K562 (cell line): ENCODE results near the gene VPS37B. TPM values are rescaled to one million over a fixed set of nuclear protein-coding genes. Genes with fewer than 3 reads are reported as not detected.

ENCODE experiments used
- BRD4 ChIP-seq: fragments of 200-600 bp; sonication (generic); IDR thresholded peaks from 2 replicates; pipeline ENCODE4 v1.6.1; 2017; ENCODE audit warnings: inconsistent platforms
- CBFB ChIP-seq: sonication (generic); formaldehyde crosslinking; IDR thresholded peaks from 2 replicates; pipeline ENCODE4 v1.4.0; 2020; ENCODE audit warnings: mild to moderate bottlenecking, missing genetic modification reagents
- DDX20 ChIP-seq: fragments of 450-650 bp; IDR thresholded peaks from 2 replicates; pipeline ENCODE4 v1.6.1; 2016; ENCODE audit warnings: missing genetic modification characterization, low read depth, mild to moderate bottlenecking, missing compliant biosample characterization, moderate library complexity
- FOXA3 ChIP-seq, 2 experiments: fragments of 450-650 bp in 1 of 2; sonication (generic) in 1 of 2; formaldehyde crosslinking; IDR thresholded peaks in 1 of 2; conservative IDR thresholded peaks in 1 of 2; 2 replicates each; pipeline versions ENCODE4 v1.4.0 to v1.8.0; 2020 to 2022; ENCODE audit warnings: mild to moderate bottlenecking in 2 of 2, missing genetic modification reagents in 1 of 2
- GABPA ChIP-seq: fragments of 200-800 bp; sonication (Bioruptor generic); conservative IDR thresholded peaks from 2 replicates; pipeline ENCODE4 v1.6.1; 2016; ENCODE audit warnings: low read depth, missing genetic modification characterization, missing compliant biosample characterization
- KLF16 ChIP-seq: IDR thresholded peaks from 2 replicates; pipeline ENCODE4 v1.6.1; 2016; ENCODE audit warnings: antibody characterized with exemption
- NCOA6 ChIP-seq: fragments of 450-650 bp; IDR thresholded peaks from 2 replicates; pipeline ENCODE4 v1.6.1; 2017; ENCODE audit warnings: mild to moderate bottlenecking
- NR2F6 ChIP-seq: fragments of 450-650 bp; formaldehyde crosslinking; IDR thresholded peaks from 2 replicates; pipeline ENCODE4 v1.4.0; 2020; ENCODE audit warnings: mild to moderate bottlenecking
- RAD21 ChIP-seq, 2 experiments: fragments of 250-450 bp in 1 of 2; fragments of 450-650 bp in 1 of 2; sonication (Bioruptor Pico) in 1 of 2; formaldehyde crosslinking in 1 of 2; IDR thresholded peaks in 1 of 2; conservative IDR thresholded peaks in 1 of 2; 2 replicates each; pipeline versions ENCODE4 v1.4.0 to v1.8.0; 2020 to 2022; ENCODE audit warnings: mild to moderate bottlenecking in 2 of 2, moderate library complexity in 1 of 2
- THRA ChIP-seq: fragments of 450-650 bp; IDR thresholded peaks from 2 replicates; pipeline ENCODE4 v1.6.1; 2017; ENCODE audit warnings: mild to moderate bottlenecking, moderate library complexity
- THRB ChIP-seq: fragments of 450-650 bp; formaldehyde crosslinking; conservative IDR thresholded peaks from 2 replicates; pipeline ENCODE4 v1.4.0; 2022; ENCODE audit warnings: mild to moderate bottlenecking, missing genetic modification characterization
- ZBTB33 ChIP-seq: sonication (generic); formaldehyde crosslinking; IDR thresholded peaks from 2 replicates; pipeline ENCODE4 v1.8.1; 2023; ENCODE audit warnings: mild to moderate bottlenecking, missing genetic modification reagents
- ZKSCAN1 ChIP-seq: fragments of 150-350 bp; IDR thresholded peaks from 2 replicates; pipeline ENCODE4 v1.6.1; 2016; ENCODE audit warnings: low read depth, low read length
- ZNF263 ChIP-seq: sonication (generic); formaldehyde crosslinking; IDR thresholded peaks from 2 replicates; pipeline ENCODE4 v1.8.0; 2022; ENCODE audit warnings: mild to moderate bottlenecking, missing genetic modification reagents, borderline replicate concordance
- ZNF3 ChIP-seq: fragments of 250-450 bp; sonication (Bioruptor Pico); IDR thresholded peaks from 2 replicates; pipeline ENCODE4 v1.5.0; 2021; ENCODE audit warnings: mild to moderate bottlenecking, moderate library complexity
- ZNF408 ChIP-seq: fragments of 250-450 bp; sonication (Bioruptor Pico); IDR thresholded peaks from 2 replicates; pipeline ENCODE4 v1.4.0; 2020; ENCODE audit warnings: low read depth, mild to moderate bottlenecking, moderate library complexity
- ZNF57 ChIP-seq: fragments of 450-650 bp; formaldehyde crosslinking; IDR thresholded peaks from 2 replicates; pipeline ENCODE4 v1.4.0; 2020; ENCODE audit warnings: mild to moderate bottlenecking, moderate library complexity
- ZNF644 ChIP-seq: fragments of 200-800 bp; sonication (Bioruptor generic); IDR thresholded peaks from 2 replicates; pipeline ENCODE4 v1.6.1; 2016; ENCODE audit warnings: low read depth, missing genetic modification characterization, missing compliant biosample characterization
- ZNF76 ChIP-seq: fragments of 250-450 bp; sonication (Bioruptor Pico); IDR thresholded peaks from 2 replicates; pipeline ENCODE4 v1.4.0; 2020; ENCODE audit warnings: mild to moderate bottlenecking, moderate library complexity, borderline replicate concordance
- polyA plus RNA-seq, 8 experiments: library from polyadenylated mRNA; depleted of rRNA in 4 of 8; stranded (reverse) in 5 of 8; unstranded in 3 of 8; fragments of >200 nt; fragmentation: Nextera tagmentation in 2 of 8; fragmentation: Illumina TruSeq in 1 of 8; extraction: Ambion mirVana in 2 of 8; extraction: Trizol in 1 of 8; gene quantifications; 2 replicates each; pipeline versions ENCODE4 v1.2.1 to v1.2.3, GENCODE V29; 2011 to 2014; ENCODE audit warnings: inconsistent platforms in 1 of 8, missing spikeins in 1 of 8
- total RNA-seq, 7 experiments: library from RNA; depleted of rRNA in 6 of 7; stranded (reverse); fragments of >200 nt in 6 of 7; fragmentation: Illumina TruSeq in 2 of 7; extraction: Trizol in 2 of 7; gene quantifications; 2 replicates each; pipeline versions ENCODE4 v1.2.1 to v1.2.3, GENCODE V29; 2011 to 2021; ENCODE audit warnings: low replicate concordance in 1 of 7
- TF ChIP-seq, protein P1 (sequence below): fragments of 250-450 bp; sonication (Bioruptor Pico); IDR thresholded peaks from 2 replicates; pipeline ENCODE4 v1.5.0; 2021; ENCODE audit warnings: mild to moderate bottlenecking, borderline replicate concordance

VPS37B gene
- total and polyA plus RNA-seq, 9 of the 15 experiments (the other 6 are each of a cell fraction or from before 2014, with no cell fraction given), result 0.28 to 37.4 (median 17.9) TPM

DNA sequence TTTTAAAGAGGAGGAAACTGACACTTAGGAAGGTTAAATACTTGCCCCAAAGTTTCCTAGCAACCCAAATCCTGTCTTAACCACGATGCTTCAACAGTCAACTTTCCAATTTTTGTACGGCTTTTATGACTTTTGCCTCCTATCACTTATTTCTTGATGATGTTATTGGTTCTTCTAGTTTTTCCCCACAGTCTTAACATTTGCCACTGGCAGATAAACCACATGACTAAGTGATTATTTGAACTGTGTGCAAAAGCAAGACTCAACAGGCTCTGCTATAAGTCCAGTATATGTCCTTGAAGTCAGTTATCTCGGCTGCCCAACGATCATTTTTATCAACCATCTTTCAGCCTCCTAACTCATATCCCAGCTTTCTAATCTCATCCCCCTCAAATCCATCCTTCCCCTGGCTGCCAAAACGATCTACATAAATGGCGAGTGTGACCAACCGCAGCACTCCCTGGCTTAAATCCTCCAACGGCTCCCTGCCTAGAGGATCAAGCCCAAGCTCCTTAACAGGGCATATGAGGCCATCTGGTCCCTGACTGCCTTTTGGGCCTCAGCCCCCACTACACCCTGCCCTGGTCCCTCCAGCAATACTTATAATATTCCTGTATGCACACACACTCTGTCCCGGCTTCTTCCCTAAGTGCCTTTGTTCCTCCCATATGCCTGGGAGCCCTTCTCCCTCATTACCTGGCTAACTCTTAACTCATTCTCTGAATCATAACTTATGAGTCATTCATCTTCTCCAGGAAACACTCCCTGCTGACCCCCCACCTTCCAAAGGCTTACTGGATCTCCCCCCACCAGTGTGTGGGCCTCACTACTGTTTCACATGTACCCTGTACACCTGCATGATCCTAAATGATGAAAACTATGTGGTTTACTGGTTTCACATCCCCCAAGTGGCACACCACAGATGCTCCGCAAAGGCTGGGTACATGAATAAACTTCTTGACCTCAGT is 8.8 kb downstream of the VPS37B start (continued):
- TF ChIP-seq, protein P1, sequence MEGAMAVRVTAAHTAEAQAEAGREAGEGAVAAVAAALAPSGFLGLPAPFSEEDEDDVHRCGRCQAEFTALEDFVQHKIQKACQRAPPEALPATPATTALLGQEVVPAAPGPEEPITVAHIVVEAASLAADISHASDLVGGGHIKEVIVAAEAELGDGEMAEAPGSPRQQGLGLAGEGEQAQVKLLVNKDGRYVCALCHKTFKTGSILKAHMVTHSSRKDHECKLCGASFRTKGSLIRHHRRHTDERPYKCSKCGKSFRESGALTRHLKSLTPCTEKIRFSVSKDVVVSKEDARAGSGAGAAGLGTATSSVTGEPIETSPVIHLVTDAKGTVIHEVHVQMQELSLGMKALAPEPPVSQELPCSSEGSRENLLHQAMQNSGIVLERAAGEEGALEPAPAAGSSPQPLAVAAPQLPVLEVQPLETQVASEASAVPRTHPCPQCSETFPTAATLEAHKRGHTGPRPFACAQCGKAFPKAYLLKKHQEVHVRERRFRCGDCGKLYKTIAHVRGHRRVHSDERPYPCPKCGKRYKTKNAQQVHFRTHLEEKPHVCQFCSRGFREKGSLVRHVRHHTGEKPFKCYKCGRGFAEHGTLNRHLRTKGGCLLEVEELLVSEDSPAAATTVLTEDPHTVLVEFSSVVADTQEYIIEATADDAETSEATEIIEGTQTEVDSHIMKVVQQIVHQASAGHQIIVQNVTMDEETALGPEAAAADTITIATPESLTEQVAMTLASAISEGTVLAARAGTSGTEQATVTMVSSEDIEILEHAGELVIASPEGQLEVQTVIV (CRISPR knock-in tag), result no peak
- no peak for TF ChIP-seq ZBTB33 (CRISPR knock-in tag)
- TF ChIP-seq ZNF263, result no peak
- TF ChIP-seq NR2F6, result no peak
- TF ChIP-seq ZNF57 (CRISPR knock-in tag), result no peak
- TF ChIP-seq ZNF76, result no peak
- no peak for TF ChIP-seq THRA
- TF ChIP-seq THRB (CRISPR knock-in tag), result no peak
- no peak for TF ChIP-seq ZNF408
- TF ChIP-seq GABPA (tag), result no peak; the same call in none of the 2 replicates
- peak in 1 of 2 experiments; percentile 51; a peak in 1 of 4 replicates for TF ChIP-seq FOXA3 (CRISPR knock-in tag; conservative IDR thresholded peaks at IDR 0.05 in 1 of 2, IDR thresholded peaks at IDR 0.05 in 1 of 2)
- no peak for TF ChIP-seq NCOA6
- no peak for TF ChIP-seq BRD4
- TF ChIP-seq RAD21 (CRISPR knock-in tag; conservative IDR thresholded peaks at IDR 0.05 in 1 of 2, IDR thresholded peaks at IDR 0.05 in 1 of 2), result no peak
- TF ChIP-seq DDX20, result no peak
- TF ChIP-seq KLF16, result peak; percentile 86
- TF ChIP-seq CBFB (CRISPR knock-in tag), result no peak
- TF ChIP-seq ZNF3 (CRISPR knock-in tag), result no peak
- 0 out of 2 replicates have a peak, but pooled peaks have one; percentile 29 for TF ChIP-seq ZNF644 (tag)
- TF ChIP-seq ZKSCAN1, result no peak
